H4 (cell line): ENCODE data around the gene ACE. TPM values are rescaled to one million over a fixed set of nuclear protein-coding genes. Genes with fewer than 3 reads are reported as not detected.

ENCODE experiments used
- DNase-seq: peaks from one replicate; pipeline ENCODE4 v3.0.0-alpha.2; 2015; ENCODE audit warnings: low spot score
- total RNA-seq: library from RNA; depleted of rRNA; stranded (reverse); fragments of >200 nt; shearing (Covaris generic); gene quantifications from 2 replicates; pipeline ENCODE4 v1.2.3, GENCODE V29; 2014; rRNA removed

ACE gene
- total RNA-seq, 1 experiment from 2014 or later: not detected

DNA sequence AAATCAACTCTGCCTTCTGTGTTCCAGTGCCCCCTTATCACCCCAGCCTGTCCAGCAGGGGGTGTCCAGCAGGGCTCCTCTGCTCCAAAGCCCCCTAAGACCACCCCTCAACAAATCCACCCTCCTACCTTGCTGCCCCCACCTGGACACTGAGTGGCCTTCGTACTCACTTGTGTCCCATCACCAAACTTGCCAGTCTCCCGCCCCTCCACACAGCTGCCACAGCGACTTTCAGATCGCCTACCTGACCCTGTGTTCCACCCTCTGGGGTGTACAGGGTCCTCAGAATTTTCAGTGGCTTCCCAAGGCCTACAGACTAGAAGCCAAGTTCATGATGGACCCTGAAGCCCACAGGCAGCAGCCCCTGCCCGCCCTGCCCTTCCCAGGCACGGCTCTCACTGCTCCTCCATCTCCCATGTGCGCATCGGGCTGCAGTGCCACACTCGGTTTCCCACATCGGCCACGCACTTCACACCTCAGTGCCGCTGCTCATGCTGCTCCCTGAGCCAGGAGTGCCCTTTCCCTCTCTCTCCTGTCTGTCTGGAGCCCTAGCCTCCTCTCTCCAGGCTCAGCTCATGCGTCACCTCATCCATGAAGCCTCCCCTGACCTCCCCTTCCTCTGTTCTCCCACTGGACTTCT lies 58.1 kb downstream of the ACE start:
- DNase-seq: no peak

DNA sequence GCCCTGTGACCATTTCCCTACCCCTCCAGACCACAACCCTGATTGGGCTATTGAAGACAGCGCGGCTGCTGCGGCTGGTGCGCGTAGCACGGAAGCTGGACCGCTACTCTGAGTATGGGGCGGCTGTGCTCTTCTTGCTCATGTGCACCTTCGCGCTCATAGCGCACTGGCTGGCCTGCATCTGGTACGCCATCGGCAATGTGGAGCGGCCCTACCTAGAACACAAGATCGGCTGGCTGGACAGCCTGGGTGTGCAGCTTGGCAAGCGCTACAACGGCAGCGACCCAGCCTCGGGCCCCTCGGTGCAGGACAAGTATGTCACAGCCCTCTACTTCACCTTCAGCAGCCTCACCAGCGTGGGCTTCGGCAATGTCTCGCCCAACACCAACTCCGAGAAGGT lies 58.8 kb downstream of the ACE start:
- no peak for DNase-seq

DNA sequence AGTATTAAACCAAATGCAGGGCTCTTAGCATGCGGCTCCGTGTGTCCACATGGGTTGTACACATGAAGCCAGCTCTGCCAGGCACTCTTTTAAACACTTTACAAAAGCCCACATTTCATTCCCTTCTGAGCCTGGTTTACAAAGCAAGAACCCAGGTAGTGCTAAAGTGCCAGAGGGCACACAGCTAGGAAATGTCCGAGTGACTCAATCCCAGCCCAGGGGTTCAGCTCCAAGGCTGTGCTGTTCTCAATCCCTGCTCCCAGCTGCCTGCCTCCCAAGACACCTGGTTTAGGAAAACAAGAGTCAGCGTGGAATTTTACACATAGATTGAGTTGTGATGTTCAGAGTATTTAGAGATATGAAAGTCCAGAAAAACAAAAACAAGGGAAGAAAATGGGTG lies 60.1 kb downstream of the ACE start:
- no peak for DNase-seq

DNA sequence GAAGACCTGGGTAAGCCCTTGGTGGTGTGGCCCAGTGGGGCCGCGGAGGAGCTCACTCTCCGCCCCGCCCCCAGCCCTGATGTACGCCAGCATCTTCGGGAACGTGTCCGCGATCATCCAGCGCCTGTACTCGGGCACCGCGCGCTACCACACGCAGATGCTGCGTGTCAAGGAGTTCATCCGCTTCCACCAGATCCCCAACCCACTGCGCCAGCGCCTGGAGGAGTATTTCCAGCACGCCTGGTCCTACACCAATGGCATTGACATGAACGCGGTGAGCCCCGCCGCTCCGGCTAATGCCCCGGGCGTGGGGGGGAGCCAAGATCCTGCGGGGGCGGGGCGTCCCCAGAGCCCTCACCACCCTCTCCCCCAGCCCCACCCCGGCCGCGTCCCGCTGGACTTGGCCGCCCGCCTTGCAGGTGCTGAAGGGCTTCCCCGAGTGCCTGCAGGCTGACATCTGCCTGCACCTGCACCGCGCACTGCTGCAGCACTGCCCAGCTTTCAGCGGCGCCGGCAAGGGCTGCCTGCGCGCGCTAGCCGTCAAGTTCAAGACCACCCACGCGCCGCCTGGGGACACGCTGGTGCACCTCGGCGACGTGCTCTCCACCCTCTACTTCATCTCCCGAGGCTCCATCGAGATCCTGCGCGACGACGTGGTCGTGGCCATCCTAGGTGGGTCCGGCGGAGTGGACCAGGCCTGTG lies 61.3 kb downstream of the ACE start:
- no peak for DNase-seq

DNA sequence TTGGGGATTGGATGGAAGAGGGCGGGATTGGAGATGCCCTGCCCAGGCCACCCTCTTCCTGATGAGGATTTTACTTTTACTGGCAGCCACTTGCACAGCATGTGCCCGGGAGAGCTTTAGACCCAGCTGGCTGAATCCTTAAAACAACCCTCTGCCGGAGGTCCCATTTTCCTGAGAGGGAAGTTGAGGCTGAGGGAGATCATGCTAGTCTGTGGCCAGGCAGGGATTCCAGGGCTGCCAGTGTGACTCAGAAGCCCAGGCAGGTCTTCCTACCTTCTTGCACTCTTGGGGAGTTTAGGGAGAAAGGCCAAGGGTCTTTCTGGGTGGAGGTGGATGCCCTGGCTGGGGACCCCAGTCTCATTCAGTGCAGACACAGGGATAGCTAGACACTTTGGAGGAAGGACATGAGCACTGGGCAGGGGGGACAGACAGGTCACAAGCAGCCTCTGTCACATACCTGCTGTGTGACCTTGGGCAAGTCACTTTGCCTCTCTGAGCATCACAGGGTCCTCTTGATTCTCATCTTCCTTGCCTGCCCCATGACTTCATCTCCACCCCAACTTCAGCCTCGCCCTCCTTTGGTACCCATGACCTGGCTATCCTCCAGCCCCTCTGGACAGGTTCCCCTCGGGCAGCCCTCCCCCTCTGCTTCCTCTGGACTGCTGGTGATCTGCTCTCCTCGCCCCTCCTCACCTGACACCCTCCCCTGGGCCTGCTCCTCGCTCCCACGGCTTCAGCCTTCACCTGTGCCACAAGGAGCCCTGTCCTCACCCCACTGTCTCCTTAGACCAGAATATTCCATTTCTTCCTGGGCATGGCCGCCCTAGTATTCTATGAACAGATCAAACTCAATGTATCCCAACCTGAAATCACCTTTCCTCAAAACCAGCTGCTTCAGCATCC lies 62.1 kb downstream of the ACE start:
- no peak for DNase-seq

DNA sequence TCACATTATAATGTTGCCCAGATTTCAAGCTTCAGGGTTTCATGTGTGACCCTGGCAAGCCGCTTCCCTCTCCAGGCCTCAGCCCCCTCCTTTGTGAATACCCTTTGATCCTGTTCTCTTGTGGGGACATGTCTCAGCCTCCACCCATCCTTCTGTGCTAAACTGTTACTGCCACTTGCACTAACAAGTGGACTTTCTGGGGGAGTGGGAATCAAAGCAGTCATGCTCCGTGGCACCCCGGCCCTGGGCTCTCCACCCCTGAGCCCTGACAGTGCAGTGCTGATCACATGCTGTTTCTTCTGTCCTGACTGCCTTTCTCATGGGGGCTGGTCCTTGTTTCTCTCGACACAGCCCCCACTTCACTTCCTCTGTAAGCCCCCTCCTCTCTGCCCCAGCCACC lies 63.7 kb downstream of the ACE start:
- DNase-seq: no peak

DNA sequence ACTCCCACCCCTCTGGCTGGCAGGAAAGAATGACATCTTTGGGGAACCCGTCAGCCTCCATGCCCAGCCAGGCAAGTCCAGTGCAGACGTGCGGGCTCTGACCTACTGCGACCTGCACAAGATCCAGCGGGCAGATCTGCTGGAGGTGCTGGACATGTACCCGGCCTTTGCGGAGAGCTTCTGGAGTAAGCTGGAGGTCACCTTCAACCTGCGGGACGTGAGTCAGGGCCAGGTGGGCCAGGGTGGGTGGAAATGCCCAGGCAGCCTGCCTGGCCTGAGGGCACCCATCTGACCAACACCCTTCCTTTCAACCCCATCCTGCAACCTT lies 65.3 kb downstream of the ACE start:
- no peak for DNase-seq

DNA sequence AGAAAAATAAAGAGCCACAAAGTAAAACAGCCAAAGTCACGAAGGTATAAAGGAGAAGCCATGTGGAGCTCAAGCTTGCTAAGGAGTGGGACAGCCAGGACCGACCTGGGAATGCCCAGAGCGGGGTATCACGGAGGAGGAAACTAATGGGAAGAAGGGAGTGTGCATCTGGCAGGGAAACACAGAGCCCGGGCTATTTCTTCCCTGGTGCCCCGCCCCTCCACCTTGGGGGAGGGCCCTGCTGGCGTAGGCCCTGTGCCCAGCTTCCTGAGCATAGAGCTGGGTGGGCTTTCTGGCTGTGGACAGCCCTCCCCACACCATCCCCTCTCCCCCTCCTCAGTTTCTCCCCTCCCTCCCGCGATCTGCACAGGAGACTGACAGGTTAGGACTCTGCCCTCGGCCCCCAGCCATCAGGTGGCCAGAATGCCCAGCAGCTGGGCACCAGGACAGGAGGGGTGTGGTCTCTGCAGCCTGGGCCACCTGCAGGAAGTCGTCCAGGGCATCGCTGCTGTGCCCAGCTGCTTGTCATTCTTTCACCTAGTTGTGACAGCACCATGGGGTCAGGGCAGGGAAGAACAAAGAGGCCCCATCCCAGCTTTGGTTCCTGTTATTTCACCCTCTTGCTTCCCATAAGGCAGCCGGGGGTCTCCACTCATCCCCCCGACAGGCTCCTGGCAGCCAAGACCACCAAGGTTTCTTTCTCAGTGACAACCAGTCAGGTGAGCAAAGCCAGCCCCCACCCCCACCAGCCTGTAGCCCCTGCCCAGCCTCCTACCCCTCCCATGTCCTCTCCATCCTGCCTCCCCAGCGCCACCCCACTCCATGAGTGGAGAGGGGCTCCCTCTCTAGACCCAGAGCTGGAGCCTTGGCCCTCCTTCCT lies 66.3 kb downstream of the ACE start:
- DNase-seq: no peak

DNA sequence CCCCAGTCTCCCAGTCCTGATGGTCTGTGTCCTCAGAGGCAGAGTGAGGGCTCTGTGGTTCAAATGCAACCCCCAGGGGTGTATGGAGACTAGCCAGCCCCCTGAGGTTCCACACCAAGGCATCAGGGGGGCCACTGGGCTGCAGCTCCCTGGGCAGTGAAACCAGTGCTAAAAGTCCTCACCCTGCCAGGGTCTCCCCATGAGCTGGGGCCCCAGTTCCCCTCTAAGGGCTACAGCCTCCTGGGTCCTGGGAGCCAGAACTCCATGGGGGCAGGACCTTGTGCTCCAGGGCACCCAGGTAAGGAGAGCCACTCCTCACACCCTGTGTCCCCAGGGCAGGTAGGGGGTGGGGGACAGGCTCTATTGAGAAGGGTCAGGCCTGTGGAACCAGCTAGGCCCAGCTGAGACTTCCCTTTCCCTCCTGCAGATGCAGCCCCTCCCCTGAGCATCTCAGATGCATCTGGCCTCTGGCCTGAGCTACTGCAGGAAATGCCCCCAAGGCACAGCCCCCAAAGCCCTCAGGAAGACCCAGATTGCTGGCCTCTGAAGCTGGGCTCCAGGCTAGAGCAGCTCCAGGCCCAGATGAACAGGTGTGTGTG lies 67.1 kb downstream of the ACE start:
- DNase-seq: no peak

DNA sequence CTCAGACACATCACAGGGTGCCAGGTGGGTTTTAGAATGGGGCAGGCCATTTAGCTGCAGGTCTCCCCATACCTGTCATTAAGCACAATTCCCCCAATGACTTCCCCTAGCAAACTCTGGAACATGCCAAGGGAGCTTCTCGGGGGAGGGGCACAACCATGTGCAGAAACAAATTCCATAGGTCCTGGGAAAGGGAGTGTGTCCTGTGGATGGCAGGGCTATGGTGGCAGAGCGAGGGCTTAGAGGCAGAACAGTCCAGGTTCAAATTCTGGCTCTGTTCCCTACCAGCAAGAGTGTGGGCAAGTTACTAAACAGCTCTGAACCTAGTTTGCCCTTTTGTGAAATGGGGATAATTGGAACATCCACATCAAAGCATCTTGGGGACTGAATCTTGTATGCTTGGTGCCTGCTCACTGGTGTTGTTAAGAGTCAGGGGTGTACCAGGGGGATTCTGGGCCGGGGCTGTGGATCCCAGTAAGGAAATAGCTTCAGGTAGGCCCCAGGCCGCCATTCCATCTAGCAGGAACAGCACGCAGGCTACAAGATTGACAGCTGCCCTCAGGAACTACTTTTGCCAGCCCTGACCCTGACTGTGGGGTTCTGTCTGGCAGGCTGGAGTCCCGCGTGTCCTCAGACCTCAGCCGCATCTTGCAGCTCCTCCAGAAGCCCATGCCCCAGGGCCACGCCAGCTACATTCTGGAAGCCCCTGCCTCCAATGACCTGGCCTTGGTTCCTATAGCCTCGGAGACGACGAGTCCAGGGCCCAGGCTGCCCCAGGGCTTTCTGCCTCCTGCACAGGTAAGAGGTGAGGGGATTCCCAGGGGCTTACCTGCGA lies 67.8 kb downstream of the ACE start:
- no peak for DNase-seq

DNA sequence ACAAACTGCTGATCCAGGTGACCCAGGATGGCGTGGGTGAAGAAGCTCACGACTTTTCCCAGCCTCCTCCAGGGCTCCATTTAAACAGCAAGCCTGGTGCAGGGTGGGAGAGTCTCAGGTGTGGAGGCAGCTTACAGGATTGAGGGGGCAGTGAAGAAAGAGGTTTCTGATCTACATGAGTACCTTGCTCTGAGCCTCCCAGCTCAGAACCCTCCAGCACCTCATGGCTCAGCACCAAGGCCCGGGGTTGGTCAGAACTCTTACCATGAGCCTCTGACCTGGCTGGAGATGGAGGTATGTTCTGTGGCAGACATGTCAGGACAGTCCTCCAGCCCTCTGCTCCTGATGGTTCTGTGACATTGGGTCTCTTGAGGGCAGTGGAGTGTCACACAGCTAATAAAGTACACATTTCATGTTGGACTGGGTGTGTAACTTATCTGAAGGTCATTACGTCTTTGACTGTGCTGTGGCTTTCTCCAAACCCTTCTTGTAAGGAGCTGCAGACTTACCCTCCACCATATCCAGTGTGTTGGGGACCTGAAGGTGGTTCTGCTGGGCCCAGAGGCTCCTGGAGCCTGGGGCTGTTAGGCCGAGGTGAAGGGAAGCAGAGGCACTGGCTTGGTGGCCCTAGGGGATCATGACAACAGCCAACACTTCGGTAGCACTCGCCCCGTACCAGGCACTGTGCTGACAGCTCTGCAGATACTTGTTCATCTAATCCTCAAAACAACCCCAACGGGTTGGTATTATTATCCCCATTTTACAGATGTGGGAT lies 69.6 kb downstream of the ACE start:
- DNase-seq: no peak

DNA sequence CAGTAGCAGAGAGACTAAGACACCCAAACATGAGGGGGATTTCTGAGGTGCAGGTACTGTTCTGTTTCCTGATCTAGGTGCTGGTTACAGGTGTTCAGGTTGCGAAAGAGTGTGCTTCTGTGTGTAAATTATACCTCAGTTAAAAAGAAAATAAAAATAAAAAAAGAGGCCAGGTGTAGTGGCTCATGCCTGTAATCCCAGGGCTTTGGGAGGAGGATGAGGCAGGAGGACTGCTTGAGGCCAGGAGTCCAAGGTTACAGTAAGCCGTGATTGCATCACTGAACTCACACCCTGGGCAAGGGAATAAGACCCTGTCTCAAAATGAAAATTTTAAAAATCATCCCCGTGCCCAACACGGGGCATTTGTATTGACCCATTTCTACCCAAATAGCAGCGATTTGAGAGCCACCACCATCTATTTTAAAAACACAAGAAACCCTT lies 70.2 kb downstream of the ACE start:
- no peak for DNase-seq

Other genes starting within 250 kb of the ACE start
- 29.1 and 30.9 TPM in 2 replicates for gene CYB561, start 30.8 kb upstream of the ACE start, total RNA-seq
- not detected in 2 replicates for gene KCNH6, start 46.3 kb downstream of the ACE start, total RNA-seq
- 50.6 and 62.2 TPM in 2 replicates for gene DCAF7, start 73.4 kb downstream of the ACE start, total RNA-seq
- gene TACO1, start 123.8 kb downstream of the ACE start, total RNA-seq: 20.7 and 28.1 TPM in 2 replicates
- gene MAP3K3, start 145.4 kb downstream of the ACE start, total RNA-seq: 13.9 and 17.9 TPM in 2 replicates
- gene LIMD2, start 223.1 kb downstream of the ACE start, total RNA-seq: 20.3 and 27.8 TPM in 2 replicates